GM12892 (cell line): ENCODE measurements around the gene P3H2.

Source experiments
- POLR2A ChIP-seq: IDR thresholded peaks from 2 replicates; pipeline ENCODE4 v1.6.1; 2011; ENCODE audit warnings: low read depth, low read length, control low read depth
- POLR2AphosphoS5 ChIP-seq: IDR thresholded peaks from 2 replicates; pipeline ENCODE4 v1.6.1; 2011; ENCODE audit warnings: low read depth, low read length, control low read depth
- TAF1 ChIP-seq: IDR thresholded peaks from 2 replicates; pipeline ENCODE4 v1.6.1; 2011; ENCODE audit warnings: low read depth, mild to moderate bottlenecking, control low read depth, low read length, borderline replicate concordance

GRCh38 chr3:189952272-189952671 is 168.4 kb downstream of the P3H2 start:
- TF ChIP-seq TAF1 (no peak), POLR2A (no peak), POLR2AphosphoS5 (no peak)
